ENCODE results near the gene FAM216A. TPM values are rescaled to one million over a fixed set of nuclear protein-coding genes. Genes with fewer than 3 reads are reported as not detected.

FAM216A gene
- total RNA-seq, 1 donor from 2014 or later, result 11.3 TPM

DNA sequence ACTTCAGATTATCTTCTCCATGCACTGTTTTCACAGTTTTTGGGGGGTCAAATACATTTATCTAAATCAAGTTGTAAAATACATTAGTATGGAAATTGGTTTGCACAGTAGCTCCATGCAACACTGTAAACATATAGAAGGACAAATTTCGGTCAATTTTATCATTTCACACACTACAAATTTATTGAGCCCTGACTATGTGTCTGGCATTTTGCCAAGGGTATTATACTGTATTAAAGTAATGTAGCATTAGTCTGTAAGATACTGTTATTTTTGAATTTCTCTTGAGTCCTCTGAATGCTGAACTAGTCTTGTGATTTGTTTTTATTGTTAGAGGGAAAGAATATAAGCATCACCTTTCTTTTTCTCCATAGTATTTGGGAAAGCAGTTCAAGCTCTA, 34.8 kb downstream of the FAM216A start:
- H3K4me1 Mint-ChIP-seq (ENCODE audit: low read depth, unreplicated experiment), result peaks cover 11% of the 10 kb centered on the region
- H3K9me3 Mint-ChIP-seq (ENCODE audit: unreplicated experiment), result no peaks in the 10 kb centered on the region

DNA sequence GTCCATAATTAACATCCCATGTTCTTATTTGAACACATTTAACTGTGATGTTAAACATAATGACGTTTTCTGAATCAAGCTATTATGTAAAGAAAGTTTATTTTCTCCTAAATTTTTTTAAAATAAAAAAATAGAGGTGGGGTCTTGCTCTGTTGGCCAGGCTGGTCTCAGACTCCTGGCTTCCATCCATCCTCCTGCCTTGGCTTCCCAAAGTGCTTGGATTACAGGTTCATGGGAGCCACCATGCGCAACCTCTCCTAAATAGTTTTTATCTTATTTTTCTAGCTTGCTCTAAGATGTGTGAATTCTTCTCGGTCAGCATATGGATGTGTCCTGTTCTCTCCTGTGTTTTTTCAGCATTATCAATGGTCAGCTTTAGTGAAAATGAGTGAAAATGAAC, 36.7 kb downstream of the FAM216A start:
- no peaks in the 10 kb centered on the region for H3K9me3 ChIP-seq (ENCODE audit: insufficient read depth, low read depth, low read length)
- no peak overlapping the region for H2AFZ ChIP-seq (ENCODE audit: low read depth, low read length)
- no peak overlapping the region for H3K4me3 Mint-ChIP-seq (ENCODE audit: unreplicated experiment)
- no peak for FAIRE-seq
- H3K9me3 Mint-ChIP-seq (ENCODE audit: unreplicated experiment), result no peaks in the 10 kb centered on the region
- H3K27me3 Mint-ChIP-seq (ENCODE audit: low read depth, unreplicated experiment), result peaks cover 4% of the 10 kb centered on the region
- no peaks in the 10 kb centered on the region for H4K20me1 ChIP-seq (ENCODE audit: insufficient read depth, low read length)
- TF ChIP-seq EZH2 (IDR thresholded peaks at IDR 0.05; ENCODE audit: insufficient read depth, low read length) (no peak), CTCF (IDR thresholded peaks at IDR 0.05; ENCODE audit: insufficient read depth, low read depth, low read length) (no peak)
- no peak for DNase-seq (ENCODE audit: low read depth)
- H3K27me3 ChIP-seq (ENCODE audit: insufficient read depth, low read length), result peaks cover under 1% of the 10 kb centered on the region
- H3K27ac Mint-ChIP-seq (ENCODE audit: unreplicated experiment), result no peak overlapping the region
- peaks cover 2% of the 10 kb centered on the region for H3K4me1 Mint-ChIP-seq (ENCODE audit: low read depth, unreplicated experiment)
- H3K36me3 ChIP-seq (ENCODE audit: insufficient read depth, low read length), result no peaks in the 10 kb centered on the region
- H3K27ac ChIP-seq (ENCODE audit: low read depth, low read length), result no peak overlapping the region
- H3K79me2 ChIP-seq (ENCODE audit: insufficient read depth, low read length), result peaks cover 15% of the 10 kb centered on the region
- no peak overlapping the region for H3K4me3 ChIP-seq (ENCODE audit: insufficient read depth, low read depth, low read length)
- no peaks in the 10 kb centered on the region for H3K36me3 Mint-ChIP-seq (ENCODE audit: low read depth, unreplicated experiment)
- H3K9ac ChIP-seq (ENCODE audit: low read length), result no peak overlapping the region
- no peak overlapping the region for H3K4me2 ChIP-seq (ENCODE audit: low read length)
- H3K4me1 ChIP-seq (ENCODE audit: insufficient read depth, low read length), result peaks cover 4% of the 10 kb centered on the region

More for the DNA sequence above, 34.8 kb downstream of the FAM216A start:
- no peak overlapping the region for H3K27ac ChIP-seq (ENCODE audit: low read depth, low read length)
- TF ChIP-seq EZH2 (IDR thresholded peaks at IDR 0.05; ENCODE audit: insufficient read depth, low read length) (no peak), CTCF (IDR thresholded peaks at IDR 0.05; ENCODE audit: insufficient read depth, low read depth, low read length) (no peak)
- no peaks in the 10 kb centered on the region for H3K27me3 ChIP-seq (ENCODE audit: insufficient read depth, low read length)
- no peak overlapping the region for H3K4me3 ChIP-seq (ENCODE audit: insufficient read depth, low read depth, low read length)
- FAIRE-seq (no peak), DNase-seq (ENCODE audit: low read depth) (no peak)
- H3K79me2 ChIP-seq (ENCODE audit: insufficient read depth, low read length), result peaks cover 34% of the 10 kb centered on the region
- H2AFZ ChIP-seq (ENCODE audit: low read depth, low read length), result no peak overlapping the region
- no peak overlapping the region for H3K4me2 ChIP-seq (ENCODE audit: low read length)
- peaks cover 8% of the 10 kb centered on the region for H3K4me1 ChIP-seq (ENCODE audit: insufficient read depth, low read length)
- no peaks in the 10 kb centered on the region for H3K9me3 ChIP-seq (ENCODE audit: insufficient read depth, low read depth, low read length)
- H3K4me3 Mint-ChIP-seq (ENCODE audit: unreplicated experiment), result no peak overlapping the region
- peaks cover 3% of the 10 kb centered on the region for H3K36me3 ChIP-seq (ENCODE audit: insufficient read depth, low read length)
- H3K9ac ChIP-seq (ENCODE audit: low read length), result no peak overlapping the region
- peaks cover 1% of the 10 kb centered on the region for H3K36me3 Mint-ChIP-seq (ENCODE audit: low read depth, unreplicated experiment)
- H3K27me3 Mint-ChIP-seq (ENCODE audit: low read depth, unreplicated experiment), result no peaks in the 10 kb centered on the region
- H3K27ac Mint-ChIP-seq (ENCODE audit: unreplicated experiment), result no peak overlapping the region
- no peaks in the 10 kb centered on the region for H4K20me1 ChIP-seq (ENCODE audit: insufficient read depth, low read length)

DNA sequence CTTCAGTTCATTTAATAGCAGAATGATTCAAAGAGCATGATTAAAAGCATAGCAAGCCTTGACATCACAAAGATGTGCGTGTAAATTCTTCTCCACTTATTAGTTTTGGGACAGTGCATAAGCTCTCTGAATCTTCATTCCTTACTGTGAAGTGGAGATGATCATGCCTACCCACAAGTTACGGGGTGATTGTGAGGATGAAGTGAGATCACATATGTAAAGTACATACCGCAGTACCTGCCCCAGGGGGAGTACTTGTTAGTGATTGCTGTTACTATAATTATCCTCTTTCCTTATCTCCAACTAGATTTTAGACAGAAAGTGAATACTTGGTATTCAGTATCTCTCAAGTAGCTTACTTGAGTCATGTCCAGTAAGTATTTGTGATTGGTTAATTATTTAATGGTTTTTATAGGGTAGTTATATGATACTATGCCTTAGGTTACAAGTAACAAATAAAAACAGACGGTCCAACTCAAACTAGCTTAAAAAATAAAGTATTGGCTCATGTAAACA, 39.5 kb downstream of the FAM216A start:
- Histone ChIP-seq H3K4me3 (ENCODE audit: insufficient read depth, low read depth, low read length) (no peak overlapping the region), H3K9ac (ENCODE audit: low read length) (no peak overlapping the region), H3K36me3 (ENCODE audit: insufficient read depth, low read length) (no peaks in the 10 kb centered on the region), H3K4me2 (ENCODE audit: low read length) (no peak overlapping the region), H3K27me3 (ENCODE audit: insufficient read depth, low read length) (peaks cover 2% of the 10 kb centered on the region), H3K79me2 (ENCODE audit: insufficient read depth, low read length) (no peaks in the 10 kb centered on the region), H2AFZ (ENCODE audit: low read depth, low read length) (no peak overlapping the region), H3K27ac (ENCODE audit: low read depth, low read length) (no peak overlapping the region), H3K9me3 (ENCODE audit: insufficient read depth, low read depth, low read length) (no peaks in the 10 kb centered on the region), H4K20me1 (ENCODE audit: insufficient read depth, low read length) (no peaks in the 10 kb centered on the region), H3K4me1 (ENCODE audit: insufficient read depth, low read length) (no peaks in the 10 kb centered on the region)
- Mint-ChIP-seq H3K27ac (ENCODE audit: unreplicated experiment) (no peak overlapping the region), H3K27me3 (ENCODE audit: low read depth, unreplicated experiment) (peaks cover 4% of the 10 kb centered on the region), H3K9me3 (ENCODE audit: unreplicated experiment) (no peaks in the 10 kb centered on the region), H3K4me1 (ENCODE audit: low read depth, unreplicated experiment) (no peaks in the 10 kb centered on the region), H3K36me3 (ENCODE audit: low read depth, unreplicated experiment) (no peaks in the 10 kb centered on the region), H3K4me3 (ENCODE audit: unreplicated experiment) (no peak overlapping the region)
- FAIRE-seq (no peak), DNase-seq (ENCODE audit: low read depth) (no peak)
- TF ChIP-seq EZH2 (IDR thresholded peaks at IDR 0.05; ENCODE audit: insufficient read depth, low read length) (no peak), CTCF (IDR thresholded peaks at IDR 0.05; ENCODE audit: insufficient read depth, low read depth, low read length) (no peak)
